ENCODE results near the gene GAL3ST1.

Gene GAL3ST1

DNA sequence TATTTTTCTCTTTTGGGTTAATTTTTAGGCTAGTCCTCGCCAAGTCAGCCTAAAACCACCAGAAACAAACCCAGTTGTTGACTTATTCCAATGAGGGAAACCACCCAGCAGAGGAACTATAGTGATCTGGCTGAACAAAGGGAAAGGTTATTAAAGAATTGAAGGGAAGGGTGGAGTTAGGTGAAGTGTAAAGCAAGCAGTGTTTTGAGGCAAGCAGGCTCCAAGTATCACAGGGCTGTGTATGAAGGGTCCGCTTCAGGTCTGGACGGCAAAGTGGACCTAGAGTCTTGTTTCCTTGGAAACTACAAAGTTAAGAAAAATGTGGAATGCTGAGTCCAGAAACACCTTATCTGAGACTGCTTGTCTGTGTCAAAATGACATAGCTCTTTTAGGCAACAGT lies 29.3 kb upstream of the GAL3ST1 start:
- no peak overlapping the region for H3K4me3 ChIP-seq (ENCODE audit: low read length)
- H3K4me2 ChIP-seq (ENCODE audit: low read length): no peak overlapping the region
- no peak for DNase-seq
- no peak overlapping the region for H3K23ac ChIP-seq (ENCODE audit: low read length)
- H3K18ac ChIP-seq (ENCODE audit: low read length): no peak overlapping the region
- no peak overlapping the region for H2BK15ac ChIP-seq (replicated peaks; ENCODE audit: low read depth)
- no CpG with 5 or more reads among the region's 3 CpGs for WGBS (ENCODE audit: extremely low coverage, insufficient coverage, low lambda C conversion rate)
- H3K79me1 ChIP-seq (ENCODE audit: low read length): no peaks in the 10 kb centered on the region
- peaks cover 3% of the 10 kb centered on the region for H3K4me1 ChIP-seq (ENCODE audit: control insufficient read depth, low read depth, low read length)
- H3K36me3 ChIP-seq (ENCODE audit: control insufficient read depth, insufficient read depth, low read length): no peaks in the 10 kb centered on the region
- no peak overlapping the region for H3K9ac ChIP-seq (ENCODE audit: low read length)
- H2BK5ac ChIP-seq (ENCODE audit: low read length): no peak overlapping the region
- H3K4ac ChIP-seq (ENCODE audit: low read depth, low read length): no peak overlapping the region
- H3K56ac ChIP-seq (ENCODE audit: low read length): no peak overlapping the region
- H2AK5ac ChIP-seq (ENCODE audit: low read length): no peak overlapping the region
- H4K5ac ChIP-seq (ENCODE audit: low read length): no peak overlapping the region
- no peak overlapping the region for H4K8ac ChIP-seq (ENCODE audit: low read depth, low read length)
- no peak overlapping the region for H2BK120ac ChIP-seq (ENCODE audit: low read depth, low read length)
- no peaks in the 10 kb centered on the region for H3K27me3 ChIP-seq (ENCODE audit: insufficient read depth, low read length, poor library complexity)
- H3K79me2 ChIP-seq (ENCODE audit: control insufficient read depth, insufficient read depth, low read length): no peaks in the 10 kb centered on the region
- H3K27ac ChIP-seq (ENCODE audit: low read depth, low read length): no peak overlapping the region

DNA sequence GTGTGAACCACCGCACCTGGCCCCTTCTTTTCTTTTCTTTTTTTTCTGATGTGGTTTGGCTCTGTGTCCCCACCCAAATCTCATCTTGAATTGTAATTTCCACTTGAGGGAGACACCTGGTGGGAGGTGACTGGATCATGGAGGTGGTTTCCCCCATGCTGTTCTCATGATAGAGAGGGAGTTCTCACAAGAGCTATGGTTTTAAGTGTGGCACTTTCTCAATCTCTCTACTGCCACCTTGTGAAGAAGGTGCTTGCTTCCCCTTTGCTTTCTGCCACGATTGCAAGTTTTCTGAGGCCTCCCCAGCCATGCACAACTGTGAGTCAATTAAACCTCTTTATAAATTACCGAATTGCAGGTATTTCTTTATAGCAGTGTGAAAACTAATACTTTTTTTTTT lies 27.6 kb upstream of the GAL3ST1 start:
- Histone ChIP-seq H2BK15ac (replicated peaks; ENCODE audit: low read depth) (no peak overlapping the region), H3K23ac (ENCODE audit: low read length) (no peak overlapping the region), H2AK5ac (ENCODE audit: low read length) (no peak overlapping the region), H3K36me3 (ENCODE audit: control insufficient read depth, insufficient read depth, low read length) (no peaks in the 10 kb centered on the region), H3K4ac (ENCODE audit: low read depth, low read length) (no peak overlapping the region), H4K8ac (ENCODE audit: low read depth, low read length) (no peak overlapping the region), H4K5ac (ENCODE audit: low read length) (no peak overlapping the region), H3K79me2 (ENCODE audit: control insufficient read depth, insufficient read depth, low read length) (no peaks in the 10 kb centered on the region), H2BK120ac (ENCODE audit: low read depth, low read length) (no peak overlapping the region), H3K56ac (ENCODE audit: low read length) (no peak overlapping the region), H3K18ac (ENCODE audit: low read length) (no peak overlapping the region), H3K4me3 (ENCODE audit: low read length) (no peak overlapping the region), H3K27me3 (ENCODE audit: insufficient read depth, low read length, poor library complexity) (no peaks in the 10 kb centered on the region), H3K79me1 (ENCODE audit: low read length) (no peaks in the 10 kb centered on the region), H3K4me1 (ENCODE audit: control insufficient read depth, low read depth, low read length) (peaks cover 2% of the 10 kb centered on the region), H3K4me2 (ENCODE audit: low read length) (no peak overlapping the region), H3K9ac (ENCODE audit: low read length) (no peak overlapping the region), H3K27ac (ENCODE audit: low read depth, low read length) (no peak overlapping the region), H2BK5ac (ENCODE audit: low read length) (no peak overlapping the region)
- no CpG with 5 or more reads among the region's 3 CpGs for WGBS (ENCODE audit: extremely low coverage, insufficient coverage, low lambda C conversion rate)
- DNase-seq: peak; percentile 76

DNA sequence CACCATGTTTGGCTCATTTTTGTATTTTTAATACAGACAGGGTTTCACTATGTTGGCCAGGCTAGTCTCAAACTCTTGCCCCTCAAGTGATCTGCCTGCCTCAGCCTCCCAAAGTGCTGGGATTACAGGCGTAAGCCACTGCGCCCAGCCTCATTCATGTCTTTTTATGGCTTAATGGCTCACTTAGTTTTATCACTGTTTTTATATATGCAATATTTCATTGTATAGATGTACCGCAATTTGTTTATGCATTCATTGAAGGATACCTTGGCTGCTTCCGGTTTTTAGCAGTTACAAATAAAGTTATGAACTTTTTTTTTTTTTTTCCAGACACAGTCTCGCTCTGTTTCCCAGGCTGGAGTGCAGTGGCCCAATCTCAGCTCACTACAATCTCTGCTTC lies 27.0 kb upstream of the GAL3ST1 start:
- H3K4me3 ChIP-seq (ENCODE audit: low read length): no peak overlapping the region
- H3K27ac ChIP-seq (ENCODE audit: low read depth, low read length): no peak overlapping the region
- DNase-seq: no peak
- H3K4me1 ChIP-seq (ENCODE audit: control insufficient read depth, low read depth, low read length): peaks cover 2% of the 10 kb centered on the region
- H2AK5ac ChIP-seq (ENCODE audit: low read length): no peak overlapping the region
- no peak overlapping the region for H3K4ac ChIP-seq (ENCODE audit: low read depth, low read length)
- no peaks in the 10 kb centered on the region for H3K36me3 ChIP-seq (ENCODE audit: control insufficient read depth, insufficient read depth, low read length)
- H3K23ac ChIP-seq (ENCODE audit: low read length): no peak overlapping the region
- H3K18ac ChIP-seq (ENCODE audit: low read length): no peak overlapping the region
- WGBS (ENCODE audit: extremely low coverage, insufficient coverage, low lambda C conversion rate): no CpG with 5 or more reads among the region's 5 CpGs
- H3K9ac ChIP-seq (ENCODE audit: low read length): no peak overlapping the region
- no peak overlapping the region for H2BK5ac ChIP-seq (ENCODE audit: low read length)
- H2BK120ac ChIP-seq (ENCODE audit: low read depth, low read length): no peak overlapping the region
- no peak overlapping the region for H3K4me2 ChIP-seq (ENCODE audit: low read length)
- no peak overlapping the region for H4K8ac ChIP-seq (ENCODE audit: low read depth, low read length)
- no peak overlapping the region for H4K5ac ChIP-seq (ENCODE audit: low read length)
- H3K27me3 ChIP-seq (ENCODE audit: insufficient read depth, low read length, poor library complexity): no peaks in the 10 kb centered on the region
- no peaks in the 10 kb centered on the region for H3K79me1 ChIP-seq (ENCODE audit: low read length)
- no peak overlapping the region for H2BK15ac ChIP-seq (replicated peaks; ENCODE audit: low read depth)
- H3K79me2 ChIP-seq (ENCODE audit: control insufficient read depth, insufficient read depth, low read length): no peaks in the 10 kb centered on the region
- H3K56ac ChIP-seq (ENCODE audit: low read length): no peak overlapping the region

DNA sequence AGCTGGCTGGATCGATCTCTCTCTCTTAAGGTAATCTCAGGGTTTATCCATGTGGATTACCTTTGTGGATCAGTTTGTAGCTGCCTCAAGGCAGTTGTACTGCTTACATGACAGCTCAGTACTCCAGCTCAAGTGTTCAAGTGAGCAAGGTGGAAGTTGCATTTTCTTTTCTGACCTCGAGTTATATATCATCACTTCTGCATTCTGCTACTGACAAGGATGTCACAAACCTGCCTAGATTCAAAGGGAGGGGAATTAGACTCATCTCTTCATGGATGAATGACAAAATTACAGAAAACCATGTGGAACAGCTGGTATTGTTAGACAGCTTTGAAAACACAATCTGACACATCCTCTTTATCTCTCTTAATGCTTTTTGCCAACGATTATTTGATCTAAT lies 26.5 kb upstream of the GAL3ST1 start:
- no peak overlapping the region for H3K4me2 ChIP-seq (ENCODE audit: low read length)
- WGBS (ENCODE audit: extremely low coverage, insufficient coverage, low lambda C conversion rate): no CpG with 5 or more reads among the region's 3 CpGs
- no peak for DNase-seq
- no peak overlapping the region for H3K18ac ChIP-seq (ENCODE audit: low read length)
- no peak overlapping the region for H4K5ac ChIP-seq (ENCODE audit: low read length)
- H3K23ac ChIP-seq (ENCODE audit: low read length): no peak overlapping the region
- H3K9ac ChIP-seq (ENCODE audit: low read length): no peak overlapping the region
- no peak overlapping the region for H3K27ac ChIP-seq (ENCODE audit: low read depth, low read length)
- no peak overlapping the region for H3K56ac ChIP-seq (ENCODE audit: low read length)
- H3K27me3 ChIP-seq (ENCODE audit: insufficient read depth, low read length, poor library complexity): no peaks in the 10 kb centered on the region
- no peak overlapping the region for H2AK5ac ChIP-seq (ENCODE audit: low read length)
- H3K79me2 ChIP-seq (ENCODE audit: control insufficient read depth, insufficient read depth, low read length): no peaks in the 10 kb centered on the region
- H3K36me3 ChIP-seq (ENCODE audit: control insufficient read depth, insufficient read depth, low read length): no peaks in the 10 kb centered on the region
- H3K4ac ChIP-seq (ENCODE audit: low read depth, low read length): no peak overlapping the region
- H4K8ac ChIP-seq (ENCODE audit: low read depth, low read length): no peak overlapping the region
- no peak overlapping the region for H3K4me3 ChIP-seq (ENCODE audit: low read length)
- H3K79me1 ChIP-seq (ENCODE audit: low read length): no peaks in the 10 kb centered on the region
- H3K4me1 ChIP-seq (ENCODE audit: control insufficient read depth, low read depth, low read length): peaks cover 2% of the 10 kb centered on the region
- H2BK5ac ChIP-seq (ENCODE audit: low read length): no peak overlapping the region
- H2BK120ac ChIP-seq (ENCODE audit: low read depth, low read length): no peak overlapping the region
- no peak overlapping the region for H2BK15ac ChIP-seq (replicated peaks; ENCODE audit: low read depth)

DNA sequence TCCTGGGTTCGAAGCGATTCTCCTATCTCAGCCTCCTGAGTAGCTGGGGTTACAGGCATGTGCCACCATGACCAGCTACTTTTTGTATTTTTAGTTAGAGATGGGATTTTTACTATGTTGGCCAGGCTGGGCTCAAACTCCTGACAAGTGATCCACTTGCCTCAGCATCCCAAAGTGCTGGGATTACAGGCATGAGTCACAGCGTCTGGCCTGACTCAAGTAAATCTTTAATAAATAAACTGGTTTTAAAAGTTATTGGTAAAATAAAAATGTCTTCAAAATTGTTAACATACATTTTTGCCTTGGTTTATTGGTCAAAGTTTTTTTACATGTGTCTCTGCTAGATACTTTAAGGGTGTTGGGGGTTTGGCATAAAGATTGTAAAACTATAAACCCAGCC lies 24.5 kb upstream of the GAL3ST1 start:
- Histone ChIP-seq H3K56ac (ENCODE audit: low read length) (no peak overlapping the region), H2BK5ac (ENCODE audit: low read length) (no peak overlapping the region), H3K79me1 (ENCODE audit: low read length) (no peaks in the 10 kb centered on the region), H3K18ac (ENCODE audit: low read length) (no peak overlapping the region), H3K4me3 (ENCODE audit: low read length) (no peak overlapping the region), H3K79me2 (ENCODE audit: control insufficient read depth, insufficient read depth, low read length) (no peaks in the 10 kb centered on the region), H3K4me1 (ENCODE audit: control insufficient read depth, low read depth, low read length) (no peaks in the 10 kb centered on the region), H3K4ac (ENCODE audit: low read depth, low read length) (no peak overlapping the region), H3K36me3 (ENCODE audit: control insufficient read depth, insufficient read depth, low read length) (no peaks in the 10 kb centered on the region), H2BK15ac (replicated peaks; ENCODE audit: low read depth) (no peak overlapping the region), H3K27me3 (ENCODE audit: insufficient read depth, low read length, poor library complexity) (no peaks in the 10 kb centered on the region), H3K9ac (ENCODE audit: low read length) (no peak overlapping the region), H4K5ac (ENCODE audit: low read length) (no peak overlapping the region), H4K8ac (ENCODE audit: low read depth, low read length) (no peak overlapping the region), H2AK5ac (ENCODE audit: low read length) (no peak overlapping the region), H3K27ac (ENCODE audit: low read depth, low read length) (no peak overlapping the region), H3K4me2 (ENCODE audit: low read length) (no peak overlapping the region), H2BK120ac (ENCODE audit: low read depth, low read length) (no peak overlapping the region), H3K23ac (ENCODE audit: low read length) (no peak overlapping the region)
- WGBS (ENCODE audit: extremely low coverage, insufficient coverage, low lambda C conversion rate): no CpG with 5 or more reads among the region's 3 CpGs
- DNase-seq: no peak

DNA sequence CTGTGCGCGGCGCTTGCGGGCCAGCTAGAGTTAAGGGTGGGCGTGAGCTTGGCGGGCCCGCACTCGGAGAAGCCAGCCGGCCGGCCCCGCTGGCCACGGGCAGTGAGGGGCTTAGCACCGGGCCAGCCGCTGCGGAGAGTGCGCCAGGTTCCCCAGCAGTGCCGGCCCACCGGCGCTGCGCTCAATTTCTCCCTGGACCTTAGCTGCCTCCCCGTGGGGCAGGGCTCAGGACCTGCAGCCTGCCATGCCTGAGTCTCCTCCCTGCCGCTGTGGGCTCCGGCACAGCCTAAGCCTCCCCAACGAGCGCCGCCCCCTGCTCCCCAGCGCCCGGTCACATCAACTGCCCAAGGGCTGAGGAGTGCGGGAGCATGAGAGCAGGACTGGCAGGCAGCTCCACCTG lies 22.4 kb upstream of the GAL3ST1 start:
- Histone ChIP-seq H3K27ac (ENCODE audit: low read depth, low read length) (no peak overlapping the region), H4K8ac (ENCODE audit: low read depth, low read length) (no peak overlapping the region), H2BK5ac (ENCODE audit: low read length) (no peak overlapping the region), H2BK120ac (ENCODE audit: low read depth, low read length) (no peak overlapping the region), H4K5ac (ENCODE audit: low read length) (no peak overlapping the region), H3K4ac (ENCODE audit: low read depth, low read length) (no peak overlapping the region), H3K4me3 (ENCODE audit: low read length) (no peak overlapping the region), H3K56ac (ENCODE audit: low read length) (no peak overlapping the region), H3K79me1 (ENCODE audit: low read length) (no peaks in the 10 kb centered on the region), H2AK5ac (ENCODE audit: low read length) (no peak overlapping the region), H3K36me3 (ENCODE audit: control insufficient read depth, insufficient read depth, low read length) (no peaks in the 10 kb centered on the region), H2BK15ac (replicated peaks; ENCODE audit: low read depth) (no peak overlapping the region), H3K23ac (ENCODE audit: low read length) (no peak overlapping the region), H3K27me3 (ENCODE audit: insufficient read depth, low read length, poor library complexity) (no peaks in the 10 kb centered on the region), H3K79me2 (ENCODE audit: control insufficient read depth, insufficient read depth, low read length) (no peaks in the 10 kb centered on the region), H3K18ac (ENCODE audit: low read length) (no peak overlapping the region), H3K9ac (ENCODE audit: low read length) (no peak overlapping the region), H3K4me2 (ENCODE audit: low read length) (no peak overlapping the region), H3K4me1 (ENCODE audit: control insufficient read depth, low read depth, low read length) (no peaks in the 10 kb centered on the region)
- no peak for DNase-seq
- no CpG with 5 or more reads among the region's 29 CpGs for WGBS (ENCODE audit: extremely low coverage, insufficient coverage, low lambda C conversion rate)

All from mesendoderm (in vitro differentiated cells).